ENCODE data around the gene LMF2.

The LMF2 gene

GRCh38 chr22:50502628-50503474 is 4.7 kb downstream of the LMF2 start:
- peaks cover 6% of the 10 kb centered on the region; the same call in 1 of the 2 replicates for H3K36me3 ChIP-seq (ENCODE audit: control insufficient read depth, insufficient read depth, low read length)
- no CpG with 5 or more reads among the region's 24 CpGs for WGBS (ENCODE audit: insufficient coverage, insufficient read length)
- DNase-seq (ENCODE audit: low read depth, low spot score): no peak
- H3K27ac ChIP-seq (ENCODE audit: low read length): no peak overlapping the region
- peaks cover 2% of the 10 kb centered on the region for H3K4me1 ChIP-seq (ENCODE audit: control insufficient read depth, insufficient read depth, low read length)
- H3K9me3 ChIP-seq (ENCODE audit: control insufficient read depth, insufficient read depth, low read length): no peaks in the 10 kb centered on the region
- no peak overlapping the region for H3K4me3 ChIP-seq (ENCODE audit: low read length)
- no peaks in the 10 kb centered on the region for H3K27me3 ChIP-seq (ENCODE audit: control insufficient read depth, insufficient read depth, low read length)

GRCh38 chr22:50502096-50502495 is 5.4 kb downstream of the LMF2 start:
- H3K4me1 ChIP-seq (ENCODE audit: control insufficient read depth, insufficient read depth, low read length): peaks cover 2% of the 10 kb centered on the region
- no peak overlapping the region for H3K4me3 ChIP-seq (ENCODE audit: low read length)
- H3K27ac ChIP-seq (ENCODE audit: low read length): no peak overlapping the region
- no peaks in the 10 kb centered on the region for H3K27me3 ChIP-seq (ENCODE audit: control insufficient read depth, insufficient read depth, low read length)
- no peaks in the 10 kb centered on the region for H3K9me3 ChIP-seq (ENCODE audit: control insufficient read depth, insufficient read depth, low read length)
- peaks cover 6% of the 10 kb centered on the region; the same call in 1 of the 2 replicates for H3K36me3 ChIP-seq (ENCODE audit: control insufficient read depth, insufficient read depth, low read length)
- no CpG with 5 or more reads among the region's 6 CpGs for WGBS (ENCODE audit: insufficient coverage, insufficient read length)
- no peak for DNase-seq (ENCODE audit: low read depth, low spot score)

GRCh38 chr22:50500452-50500851 is 7.0 kb downstream of the LMF2 start:
- Histone ChIP-seq H3K4me3 (ENCODE audit: low read length) (no peak overlapping the region), H3K27ac (ENCODE audit: low read length) (no peak overlapping the region), H3K27me3 (ENCODE audit: control insufficient read depth, insufficient read depth, low read length) (no peaks in the 10 kb centered on the region), H3K36me3 (ENCODE audit: control insufficient read depth, insufficient read depth, low read length) (no peaks in the 10 kb centered on the region; the same call in 1 of the 2 replicates), H3K4me1 (ENCODE audit: control insufficient read depth, insufficient read depth, low read length) (no peaks in the 10 kb centered on the region), H3K9me3 (ENCODE audit: control insufficient read depth, insufficient read depth, low read length) (no peaks in the 10 kb centered on the region)
- DNase-seq (ENCODE audit: low read depth, low spot score): no peak
- no CpG with 5 or more reads among the region's 12 CpGs for WGBS (ENCODE audit: insufficient coverage, insufficient read length)

- no peaks in the 10 kb centered on the region for H3K27me3 ChIP-seq (ENCODE audit: control insufficient read depth, insufficient read depth, low read length)
- no peak for DNase-seq (ENCODE audit: low read depth, low spot score)
- H3K4me3 ChIP-seq (ENCODE audit: low read length): no peak overlapping the region
- no peaks in the 10 kb centered on the region for H3K9me3 ChIP-seq (ENCODE audit: control insufficient read depth, insufficient read depth, low read length)
- no CpG with 5 or more reads among the region's 13 CpGs for WGBS (ENCODE audit: insufficient coverage, insufficient read length)
- H3K4me1 ChIP-seq (ENCODE audit: control insufficient read depth, insufficient read depth, low read length): no peaks in the 10 kb centered on the region
- no peak overlapping the region for H3K27ac ChIP-seq (ENCODE audit: low read length)
- no peaks in the 10 kb centered on the region for H3K36me3 ChIP-seq (ENCODE audit: control insufficient read depth, insufficient read depth, low read length)
Observed at GRCh38 chr22:50498322-50498890, 9.1 kb downstream of the LMF2 start.

GRCh38 chr22:50497093-50497492 is 10.4 kb downstream of the LMF2 start:
- WGBS (ENCODE audit: insufficient coverage, insufficient read length): no CpG with 5 or more reads among the region's 6 CpGs
- Histone ChIP-seq H3K36me3 (ENCODE audit: control insufficient read depth, insufficient read depth, low read length) (no peaks in the 10 kb centered on the region), H3K27me3 (ENCODE audit: control insufficient read depth, insufficient read depth, low read length) (no peaks in the 10 kb centered on the region), H3K4me1 (ENCODE audit: control insufficient read depth, insufficient read depth, low read length) (no peaks in the 10 kb centered on the region), H3K4me3 (ENCODE audit: low read length) (no peak overlapping the region), H3K9me3 (ENCODE audit: control insufficient read depth, insufficient read depth, low read length) (no peaks in the 10 kb centered on the region), H3K27ac (ENCODE audit: low read length) (no peak overlapping the region)
- DNase-seq (ENCODE audit: low read depth, low spot score): no peak

- H3K36me3 ChIP-seq (ENCODE audit: control insufficient read depth, insufficient read depth, low read length): no peaks in the 10 kb centered on the region
- no peak overlapping the region for H3K4me3 ChIP-seq (ENCODE audit: low read length)
- no CpG with 5 or more reads among the region's 27 CpGs for WGBS (ENCODE audit: insufficient coverage, insufficient read length)
- no peak overlapping the region for H3K27ac ChIP-seq (ENCODE audit: low read length)
- H3K9me3 ChIP-seq (ENCODE audit: control insufficient read depth, insufficient read depth, low read length): no peaks in the 10 kb centered on the region
- no peaks in the 10 kb centered on the region for H3K27me3 ChIP-seq (ENCODE audit: control insufficient read depth, insufficient read depth, low read length)
- no peak for DNase-seq (ENCODE audit: low read depth, low spot score)
- no peaks in the 10 kb centered on the region for H3K4me1 ChIP-seq (ENCODE audit: control insufficient read depth, insufficient read depth, low read length)
Observed at GRCh38 chr22:50490531-50491308, 16.8 kb downstream of the LMF2 start.

GRCh38 chr22:50489363-50490243 is 17.9 kb downstream of the LMF2 start:
- DNase-seq (ENCODE audit: low read depth, low spot score): no peak
- no peak overlapping the region for H3K4me3 ChIP-seq (ENCODE audit: low read length)
- no peak overlapping the region for H3K27ac ChIP-seq (ENCODE audit: low read length)
- no peaks in the 10 kb centered on the region for H3K36me3 ChIP-seq (ENCODE audit: control insufficient read depth, insufficient read depth, low read length)
- no peaks in the 10 kb centered on the region for H3K27me3 ChIP-seq (ENCODE audit: control insufficient read depth, insufficient read depth, low read length)
- H3K9me3 ChIP-seq (ENCODE audit: control insufficient read depth, insufficient read depth, low read length): no peaks in the 10 kb centered on the region
- no peaks in the 10 kb centered on the region for H3K4me1 ChIP-seq (ENCODE audit: control insufficient read depth, insufficient read depth, low read length)
- WGBS (ENCODE audit: insufficient coverage, insufficient read length): no CpG with 5 or more reads among the region's 31 CpGs

GRCh38 chr22:50488886-50489285 is 18.6 kb downstream of the LMF2 start:
- Histone ChIP-seq H3K27ac (ENCODE audit: low read length) (no peak overlapping the region), H3K27me3 (ENCODE audit: control insufficient read depth, insufficient read depth, low read length) (no peaks in the 10 kb centered on the region), H3K4me1 (ENCODE audit: control insufficient read depth, insufficient read depth, low read length) (no peaks in the 10 kb centered on the region), H3K4me3 (ENCODE audit: low read length) (no peak overlapping the region), H3K36me3 (ENCODE audit: control insufficient read depth, insufficient read depth, low read length) (no peaks in the 10 kb centered on the region), H3K9me3 (ENCODE audit: control insufficient read depth, insufficient read depth, low read length) (no peaks in the 10 kb centered on the region)
- no peak for DNase-seq (ENCODE audit: low read depth, low spot score)
- no CpG with 5 or more reads among the region's 19 CpGs for WGBS (ENCODE audit: insufficient coverage, insufficient read length)

- WGBS (ENCODE audit: insufficient coverage, insufficient read length): no CpG with 5 or more reads among the region's 18 CpGs
- no peak overlapping the region for H3K4me3 ChIP-seq (ENCODE audit: low read length)
Observed at GRCh38 chr22:50488006-50488677, 19.4 kb downstream of the LMF2 start.

More at GRCh38 chr22:50488006-50488677, 19.4 kb downstream of the LMF2 start:
- Histone ChIP-seq H3K27me3 (ENCODE audit: control insufficient read depth, insufficient read depth, low read length) (no peaks in the 10 kb centered on the region), H3K36me3 (ENCODE audit: control insufficient read depth, insufficient read depth, low read length) (no peaks in the 10 kb centered on the region), H3K9me3 (ENCODE audit: control insufficient read depth, insufficient read depth, low read length) (no peaks in the 10 kb centered on the region), H3K4me1 (ENCODE audit: control insufficient read depth, insufficient read depth, low read length) (no peaks in the 10 kb centered on the region), H3K27ac (ENCODE audit: low read length) (no peak overlapping the region)
- no peak for DNase-seq (ENCODE audit: low read depth, low spot score)

Data from iPS DF 6.9 (cell line).